ENCODE measurements around the gene CYP39A1. TPM values are rescaled to one million over a fixed set of nuclear protein-coding genes. Genes with fewer than 3 reads are reported as not detected.

CYP39A1 gene
- 1 to 10 TPM; 3.4 to 7.0 TPM for total RNA-seq

GRCh38 chr6:46652603-46653438, at the start of gene CYP39A1, which contains the start of gene SLC25A27:
Gene CYP39A1, minus strand, starts transcription at chr6:46652818. Its CDS starts 236 bp downstream, at chr6:46652582.
Gene SLC25A27, plus strand, starts transcription at chr6:46652975. Its CDS starts 218 bp downstream, at chr6:46653193.

GRCh38 chr6:46687619-46688097, 35.0 kb upstream of the CYP39A1 start, which contains the start of gene TDRD6:
Gene TDRD6, plus strand, starts transcription at chr6:46687885. Its CDS starts 244 bp downstream, at chr6:46688129.

Other genes starting within 250 kb of the CYP39A1 start
- under 1 TPM in 1 of 2 donors, not detected in 1; 0.33 TPM for gene RCAN2, start 161.4 kb downstream of the CYP39A1 start, total RNA-seq
- 10 to 100 TPM in 1 of 2 donors, 1 to 10 TPM in 1; 3.0 to 11.7 TPM for gene SLC25A27, start 157 bp upstream of the CYP39A1 start, total RNA-seq
- under 1 TPM; under 0.01 to 0.34 TPM for gene TDRD6, start 35.1 kb upstream of the CYP39A1 start, total RNA-seq
- gene PLA2G7, start 82.6 kb upstream of the CYP39A1 start, total RNA-seq, result under 1 TPM in 1 of 2 donors, not detected in 1; under 0.01 TPM
- gene ANKRD66, start 94.1 kb upstream of the CYP39A1 start, total RNA-seq, result not detected
- gene MEP1A, start 140.6 kb upstream of the CYP39A1 start, total RNA-seq, result not detected

All from melanocyte of skin (primary cell).